SK-N-SH (cell line): Measurements from ENCODE around the gene PIK3IP1. TPM values are rescaled to one million over a fixed set of nuclear protein-coding genes. Genes with fewer than 3 reads are reported as not detected.

Source experiments
- CTCF ChIA-PET: fragments of 300-600, 350-600 bp; formaldehyde crosslinking; extraction: SDS; loops from one replicate; lab custom pipeline; 2021; lab: Yijun Ruan, JAX
- POLR2A ChIA-PET: fragments of 350-600 bp; sonication (Branson Sonifier 250); formaldehyde crosslinking; extraction: SDS; loops from one replicate; lab custom pipeline; 2020; ENCODE audit warnings: antibody characterized with exemption, inconsistent platforms; lab: Yijun Ruan, JAX
- DNase-seq: peaks from one replicate; pipeline ENCODE4 v3.0.0; 2012
- H2AFZ ChIP-seq: fragments of 200-600 bp; sonication (generic); 2 replicates; pipeline ENCODE4 v1.8.1; 2016; ENCODE audit warnings: antibody characterized with exemption, mild to moderate bottlenecking, low read depth
- H3F3A ChIP-seq: fragments of 200-600 bp; sonication (generic); replicated peaks from 2 replicates; pipeline ENCODE3; 2016; ENCODE audit warnings: antibody characterized with exemption, mild to moderate bottlenecking; ENCODE audit not compliant: insufficient read depth
- H3K27ac ChIP-seq, 2 experiments: fragments of 200-500 bp in 1 of 2; fragments of 200-600 bp in 1 of 2; sonication (Bioruptor generic) in 1 of 2; sonication (generic), shearing (Covaris generic) in 1 of 2; 2 replicates each; pipeline versions ENCODE4 v1.5.1 to v1.6.1; 2014 to 2016; ENCODE audit warnings: low read depth in 2 of 2, inconsistent platforms in 1 of 2, low read length in 1 of 2, mild to moderate bottlenecking in 1 of 2, mixed read lengths in 1 of 2
- H3K27me3 ChIP-seq: fragments of 200-600 bp; sonication (generic), shearing (Covaris generic); 2 replicates; pipeline ENCODE4 v1.6.1; 2016; ENCODE audit warnings: mixed run types; ENCODE audit not compliant: insufficient read depth
- H3K36me3 ChIP-seq, 2 experiments: fragments of 200-500 bp in 1 of 2; fragments of 200-600 bp in 1 of 2; sonication (Bioruptor generic) in 1 of 2; sonication (generic) in 1 of 2; replicated peaks in 1 of 2; 2 replicates each; pipeline versions ENCODE3 to v1.5.1; 2014 to 2016; ENCODE audit warnings: low read length in 1 of 2, mild to moderate bottlenecking in 1 of 2; ENCODE audit not compliant: insufficient read depth in 2 of 2, control insufficient read depth in 1 of 2
- H3K4me1 ChIP-seq, 2 experiments: fragments of 200-500 bp in 1 of 2; fragments of 200-600 bp in 1 of 2; sonication (Bioruptor generic) in 1 of 2; sonication (generic), shearing (Covaris generic) in 1 of 2; 2 replicates each; pipeline versions ENCODE4 v1.5.1 to v1.6.1; 2014 to 2016; ENCODE audit warnings: low read depth in 1 of 2, low read length in 1 of 2, mixed run types in 1 of 2; ENCODE audit not compliant: insufficient read depth in 2 of 2, control insufficient read depth in 1 of 2
- H3K4me2 ChIP-seq: fragments of 200-600 bp; sonication (generic), shearing (Covaris generic); 2 replicates; pipeline ENCODE4 v1.6.1; 2017; ENCODE audit warnings: mixed run types
- H3K4me3 ChIP-seq, 2 experiments: fragments of 200-500 bp in 1 of 2; fragments of 200-600 bp in 1 of 2; sonication (Bioruptor generic) in 1 of 2; sonication (generic), shearing (Covaris generic) in 1 of 2; 2 replicates each; pipeline versions ENCODE4 v1.5.1 to v1.8.1; 2014 to 2016; ENCODE audit warnings: low read depth in 2 of 2, inconsistent platforms in 1 of 2, low read length in 1 of 2, mild to moderate bottlenecking in 1 of 2, mixed read lengths in 1 of 2, moderate library complexity in 1 of 2
- H3K79me2 ChIP-seq: fragments of 200-600 bp; sonication (generic); 2 replicates; pipeline ENCODE4 v1.8.1; 2017; ENCODE audit warnings: mild to moderate bottlenecking; ENCODE audit not compliant: insufficient read depth
- H3K9ac ChIP-seq: fragments of 200-600 bp; sonication (generic); 2 replicates; pipeline ENCODE4 v1.6.1; 2017; ENCODE audit warnings: mixed run types
- H3K9me2 ChIP-seq: fragments of 200-600 bp; sonication (generic); 2 replicates; pipeline ENCODE4 v1.6.1; 2017; ENCODE audit warnings: mixed run types
- H3K9me3 ChIP-seq: fragments of 200-600 bp; sonication (generic); 2 replicates; pipeline ENCODE4 v1.6.1; 2017; ENCODE audit warnings: mixed run types, mild to moderate bottlenecking, moderate library complexity
- H4K20me1 ChIP-seq: fragments of 200-600 bp; sonication (generic); 2 replicates; pipeline ENCODE4 v1.6.1; 2017; ENCODE audit warnings: mild to moderate bottlenecking, mixed run types; ENCODE audit not compliant: insufficient read depth
- CHD2 ChIP-seq: fragments of 150-350 bp; IDR thresholded peaks from 2 replicates; pipeline ENCODE4 v1.6.1; 2018; ENCODE audit warnings: low read length; ENCODE audit not compliant: partially characterized antibody
- ELF1 ChIP-seq: IDR thresholded peaks from 2 replicates; pipeline ENCODE4 v1.4.0; 2012
- EZH2phosphoT487 ChIP-seq: fragments of 200-600 bp; sonication (generic); IDR thresholded peaks from 2 replicates; pipeline ENCODE4 v1.6.1; 2017; ENCODE audit warnings: low read depth, mixed run types, mild to moderate bottlenecking, antibody characterized with exemption, moderate library complexity, borderline replicate concordance
- FOXM1 ChIP-seq: IDR thresholded peaks from 2 replicates; pipeline ENCODE4 v1.4.0; 2012; ENCODE audit warnings: low read depth, mild to moderate bottlenecking
- GABPA ChIP-seq: IDR thresholded peaks from 2 replicates; pipeline ENCODE4 v1.4.0; 2012; ENCODE audit warnings: low read depth, mild to moderate bottlenecking
- GATA2 ChIP-seq: sonication (generic); formaldehyde crosslinking; IDR thresholded peaks from 2 replicates; pipeline ENCODE4 v1.5.0; 2020; ENCODE audit warnings: mild to moderate bottlenecking, missing genetic modification reagents
- IRF3 ChIP-seq: fragments of 150-350 bp; IDR thresholded peaks from 2 replicates; pipeline ENCODE4 v1.6.1; 2016; ENCODE audit warnings: mild to moderate bottlenecking, low read depth, low read length
- JUND ChIP-seq: IDR thresholded peaks from 2 replicates; pipeline ENCODE4 v1.4.0; 2012
- RAD21 ChIP-seq: IDR thresholded peaks from 2 replicates; pipeline ENCODE4 v1.6.1; 2012; ENCODE audit warnings: mild to moderate bottlenecking, low read length
- RFX5 ChIP-seq: IDR thresholded peaks from 2 replicates; pipeline ENCODE4 v1.6.1; 2012; ENCODE audit warnings: mild to moderate bottlenecking, improper control_type of control experiment, low read length
- RXRA ChIP-seq: IDR thresholded peaks from 2 replicates; pipeline ENCODE4 v1.4.0; 2012; ENCODE audit warnings: low read depth, mild to moderate bottlenecking, borderline replicate concordance
- SMC3 ChIP-seq: IDR thresholded peaks from 2 replicates; pipeline ENCODE4 v1.6.1; 2012; ENCODE audit warnings: low read depth, low read length, improper control_type of control experiment
- TAF1 ChIP-seq: IDR thresholded peaks from 2 replicates; pipeline ENCODE4 v1.6.1; 2012; ENCODE audit warnings: low read depth, mild to moderate bottlenecking, low read length, moderate library complexity, borderline replicate concordance
- TEAD4 ChIP-seq: IDR thresholded peaks from 2 replicates; pipeline ENCODE4 v1.4.0; 2012; ENCODE audit warnings: mild to moderate bottlenecking, borderline replicate concordance; ENCODE audit not compliant: insufficient read depth
- YY1 ChIP-seq: IDR thresholded peaks from 2 replicates; pipeline ENCODE4 v1.4.0; 2012; ENCODE audit warnings: low read depth, mild to moderate bottlenecking
- WGBS: methylation state at CpG from one replicate; pipeline ENCODE4 v1.1.6; 2017; ENCODE audit warnings: low lambda C conversion rate; 5-methylcytosine and 5-hydroxymethylcytosine counted together
- polyA plus RNA-seq, 3 experiments: library from polyadenylated mRNA; depleted of rRNA; stranded (reverse); fragments of >200 nt; gene quantifications; 2 replicates each; pipeline ENCODE4 v1.2.3, GENCODE V29; 2012
- TF ChIP-seq, protein P1 (sequence below): IDR thresholded peaks from 2 replicates; pipeline ENCODE4; 2012
- TF ChIP-seq, protein P2 (sequence below): IDR thresholded peaks from 2 replicates; pipeline ENCODE4 v1.4.0; 2012; ENCODE audit warnings: low read depth, borderline replicate concordance
- TF ChIP-seq, protein P3 (sequence below): IDR thresholded peaks from 2 replicates; pipeline ENCODE4 v1.6.1; 2012; ENCODE audit warnings: mild to moderate bottlenecking, low read depth, low read length, moderate library complexity

PIK3IP1 gene
- polyA plus RNA-seq, 1 of the 3 experiments (the other 2 are of a cell fraction), result 8.6 TPM

DNA sequence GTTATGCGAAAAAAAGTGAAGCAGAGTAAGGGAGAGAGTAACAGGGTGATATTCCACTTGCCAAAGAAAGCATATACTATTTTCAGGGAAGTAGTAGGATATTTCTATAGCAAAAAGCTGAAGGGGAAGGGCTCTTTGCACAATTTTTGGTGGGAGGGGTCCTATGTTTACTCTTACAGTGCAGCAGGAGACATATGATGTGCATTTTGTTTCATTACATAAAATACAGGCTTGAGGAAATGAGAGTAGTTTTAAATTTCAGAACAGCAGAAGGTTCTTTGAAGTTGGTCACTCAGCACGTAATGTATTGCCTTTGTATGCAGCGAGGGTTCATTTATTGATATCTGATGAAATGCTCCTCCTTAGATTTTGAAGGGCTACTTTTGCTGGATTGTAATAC, 3.1 kb upstream of the PIK3IP1 start:
- ChIA-PET POLR2A (no interaction called here), CTCF (interaction anchor here (1.3 to 4.5 kb wide), 2 partner anchors 18 kb away, joined by 3 to 36 read pairs; no protein-coding TSS in a partner anchor)
- Histone ChIP-seq H3K4me2 (no peak overlapping the region), H3K27ac (peak overlapping the region in 1 of 2 experiments; percentile 23; a peak in 1 of 4 replicates), H3K79me2 (no peaks in the 10 kb centered on the region), H3K9ac (no peak overlapping the region), H3F3A (peaks cover 9% of the 10 kb centered on the region), H3K27me3 (no peaks in the 10 kb centered on the region), H3K4me3 (no peak overlapping the region), H4K20me1 (no peaks in the 10 kb centered on the region), H3K4me1 (peaks cover 7 to 16% of the 10 kb centered on the region in 2 experiments; a peak in 3 of 4 replicates), H3K9me3 (no peaks in the 10 kb centered on the region), H2AFZ (no peak overlapping the region), H3K36me3 (no peaks in the 10 kb centered on the region)
- WGBS, result over 99% methylated on average over 3 of the region's 3 CpGs
- DNase-seq, result no peak
- TF ChIP-seq GABPA, result no peak
- no peak for TF ChIP-seq EZH2phosphoT487
- TF ChIP-seq SMC3, result no peak
- TF ChIP-seq GATA2 (CRISPR knock-in tag), result no peak
- TF ChIP-seq RAD21, result no peak
- no peak for TF ChIP-seq CHD2
- no peak for TF ChIP-seq RXRA
- TF ChIP-seq, protein P1, sequence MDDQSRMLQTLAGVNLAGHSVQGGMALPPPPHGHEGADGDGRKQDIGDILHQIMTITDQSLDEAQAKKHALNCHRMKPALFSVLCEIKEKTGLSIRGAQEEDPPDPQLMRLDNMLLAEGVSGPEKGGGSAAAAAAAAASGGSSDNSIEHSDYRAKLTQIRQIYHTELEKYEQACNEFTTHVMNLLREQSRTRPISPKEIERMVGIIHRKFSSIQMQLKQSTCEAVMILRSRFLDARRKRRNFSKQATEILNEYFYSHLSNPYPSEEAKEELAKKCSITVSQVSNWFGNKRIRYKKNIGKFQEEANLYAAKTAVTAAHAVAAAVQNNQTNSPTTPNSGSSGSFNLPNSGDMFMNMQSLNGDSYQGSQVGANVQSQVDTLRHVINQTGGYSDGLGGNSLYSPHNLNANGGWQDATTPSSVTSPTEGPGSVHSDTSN, result no peak
- no peak for TF ChIP-seq TAF1
- TF ChIP-seq ELF1, result no peak
- no peak for TF ChIP-seq YY1
- TF ChIP-seq, protein P2, sequence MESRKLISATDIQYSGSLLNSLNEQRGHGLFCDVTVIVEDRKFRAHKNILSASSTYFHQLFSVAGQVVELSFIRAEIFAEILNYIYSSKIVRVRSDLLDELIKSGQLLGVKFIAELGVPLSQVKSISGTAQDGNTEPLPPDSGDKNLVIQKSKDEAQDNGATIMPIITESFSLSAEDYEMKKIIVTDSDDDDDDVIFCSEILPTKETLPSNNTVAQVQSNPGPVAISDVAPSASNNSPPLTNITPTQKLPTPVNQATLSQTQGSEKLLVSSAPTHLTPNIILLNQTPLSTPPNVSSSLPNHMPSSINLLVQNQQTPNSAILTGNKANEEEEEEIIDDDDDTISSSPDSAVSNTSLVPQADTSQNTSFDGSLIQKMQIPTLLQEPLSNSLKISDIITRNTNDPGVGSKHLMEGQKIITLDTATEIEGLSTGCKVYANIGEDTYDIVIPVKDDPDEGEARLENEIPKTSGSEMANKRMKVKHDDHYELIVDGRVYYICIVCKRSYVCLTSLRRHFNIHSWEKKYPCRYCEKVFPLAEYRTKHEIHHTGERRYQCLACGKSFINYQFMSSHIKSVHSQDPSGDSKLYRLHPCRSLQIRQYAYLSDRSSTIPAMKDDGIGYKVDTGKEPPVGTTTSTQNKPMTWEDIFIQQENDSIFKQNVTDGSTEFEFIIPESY, result no peak
- TF ChIP-seq JUND, result no peak
- no peak for TF ChIP-seq FOXM1
- TF ChIP-seq, protein P3, sequence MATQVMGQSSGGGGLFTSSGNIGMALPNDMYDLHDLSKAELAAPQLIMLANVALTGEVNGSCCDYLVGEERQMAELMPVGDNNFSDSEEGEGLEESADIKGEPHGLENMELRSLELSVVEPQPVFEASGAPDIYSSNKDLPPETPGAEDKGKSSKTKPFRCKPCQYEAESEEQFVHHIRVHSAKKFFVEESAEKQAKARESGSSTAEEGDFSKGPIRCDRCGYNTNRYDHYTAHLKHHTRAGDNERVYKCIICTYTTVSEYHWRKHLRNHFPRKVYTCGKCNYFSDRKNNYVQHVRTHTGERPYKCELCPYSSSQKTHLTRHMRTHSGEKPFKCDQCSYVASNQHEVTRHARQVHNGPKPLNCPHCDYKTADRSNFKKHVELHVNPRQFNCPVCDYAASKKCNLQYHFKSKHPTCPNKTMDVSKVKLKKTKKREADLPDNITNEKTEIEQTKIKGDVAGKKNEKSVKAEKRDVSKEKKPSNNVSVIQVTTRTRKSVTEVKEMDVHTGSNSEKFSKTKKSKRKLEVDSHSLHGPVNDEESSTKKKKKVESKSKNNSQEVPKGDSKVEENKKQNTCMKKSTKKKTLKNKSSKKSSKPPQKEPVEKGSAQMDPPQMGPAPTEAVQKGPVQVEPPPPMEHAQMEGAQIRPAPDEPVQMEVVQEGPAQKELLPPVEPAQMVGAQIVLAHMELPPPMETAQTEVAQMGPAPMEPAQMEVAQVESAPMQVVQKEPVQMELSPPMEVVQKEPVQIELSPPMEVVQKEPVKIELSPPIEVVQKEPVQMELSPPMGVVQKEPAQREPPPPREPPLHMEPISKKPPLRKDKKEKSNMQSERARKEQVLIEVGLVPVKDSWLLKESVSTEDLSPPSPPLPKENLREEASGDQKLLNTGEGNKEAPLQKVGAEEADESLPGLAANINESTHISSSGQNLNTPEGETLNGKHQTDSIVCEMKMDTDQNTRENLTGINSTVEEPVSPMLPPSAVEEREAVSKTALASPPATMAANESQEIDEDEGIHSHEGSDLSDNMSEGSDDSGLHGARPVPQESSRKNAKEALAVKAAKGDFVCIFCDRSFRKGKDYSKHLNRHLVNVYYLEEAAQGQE, result no peak
- TF ChIP-seq TEAD4, result no peak
- TF ChIP-seq IRF3, result no peak
- no peak for TF ChIP-seq RFX5
- TF ChIP-seq, all 33 proteins: peak for 0
- H3K9me2 ChIP-seq, result no peaks in the 10 kb centered on the region
